Neutrophil (primary cell): ENCODE data around the gene PACS2.

Source experiments
- H3K27ac ChIP-seq: fragments of 200-600 bp; sonication (generic); 2 replicates; pipeline ENCODE4 v1.5.1; 2016; ENCODE audit warnings: mild to moderate bottlenecking, moderate library complexity
- H3K27me3 ChIP-seq: fragments of 200-600 bp; sonication (generic); 2 replicates; pipeline ENCODE4 v1.6.0; 2016; ENCODE audit warnings: mild to moderate bottlenecking
- H3K36me3 ChIP-seq: fragments of 200-600 bp; sonication (generic); 2 replicates; pipeline ENCODE4 v1.5.1; 2017
- H3K4me1 ChIP-seq, 2 experiments: fragments of 200-600 bp in 1 of 2; sonication (generic) in 1 of 2; 1 replicate in 1 of 2; 2 replicates in 1 of 2; pipeline versions ENCODE4 v1.5.1 to v1.6.1; 2013 to 2016; ENCODE audit warnings: low read depth in 1 of 2, low read length in 1 of 2, mild to moderate bottlenecking in 1 of 2, moderate library complexity in 1 of 2; ENCODE audit not compliant: control insufficient read depth in 1 of 2, insufficient read depth in 1 of 2
- H3K4me3 ChIP-seq, 2 experiments: fragments of 200-600 bp in 1 of 2; sonication (generic) in 1 of 2; 1 replicate in 1 of 2; 2 replicates in 1 of 2; pipeline ENCODE4 v1.5.1; 2013 to 2016; ENCODE audit warnings: low read depth in 1 of 2, low read length in 1 of 2, mild to moderate bottlenecking in 1 of 2, moderate library complexity in 1 of 2
- H3K9me3 ChIP-seq: fragments of 200-600 bp; sonication (generic); 2 replicates; pipeline ENCODE4 v1.5.1; 2016
- TF ChIP-seq, protein P1 (sequence below): fragments of 200-600 bp; sonication (generic); IDR thresholded peaks from 2 replicates; pipeline ENCODE4 v1.5.1; 2016; ENCODE audit warnings: antibody characterized with exemption

PACS2 gene

DNA sequence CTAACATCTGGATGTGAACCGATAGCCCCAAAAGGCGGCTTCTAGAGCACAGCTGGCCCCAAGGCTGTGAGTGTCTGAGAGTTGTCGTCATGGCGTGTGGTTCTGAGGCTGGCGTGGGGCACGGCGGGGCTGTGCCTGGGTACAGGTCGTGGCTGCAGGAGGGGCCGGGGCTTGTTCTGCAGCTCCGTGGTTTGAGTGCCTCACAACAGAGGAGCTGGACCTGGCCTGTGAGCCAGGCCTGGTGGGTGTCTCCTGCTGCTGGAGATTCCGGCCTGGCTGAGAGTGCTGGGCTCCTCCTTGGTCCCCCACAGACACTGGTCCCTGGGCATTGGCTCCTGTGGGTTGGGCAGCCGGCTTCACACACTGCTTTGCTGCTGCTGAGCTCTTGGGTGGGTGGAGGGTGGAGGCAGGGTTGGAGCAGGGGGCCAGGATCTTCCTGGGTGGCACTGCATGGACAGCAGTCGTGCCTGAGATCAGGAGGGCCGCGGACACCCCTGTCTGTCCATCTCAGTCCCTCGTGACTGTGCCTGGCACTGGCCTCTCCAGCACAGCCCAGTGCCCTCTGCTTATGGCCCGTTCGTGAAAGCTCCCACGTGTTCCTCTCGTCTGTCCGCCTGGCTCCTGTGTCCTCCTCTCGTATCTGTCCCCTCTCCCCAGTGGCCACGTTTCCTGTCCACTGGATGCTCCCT lies 52.0 kb downstream of the PACS2 start:
- Histone ChIP-seq H3K27me3 (peaks cover 30% of the 10 kb centered on the region), H3K27ac (no peak overlapping the region), H3K4me1 (no peaks in the 10 kb centered on the region), H3K4me3 (no peak overlapping the region), H3K9me3 (no peaks in the 10 kb centered on the region), H3K36me3 (peaks cover 4% of the 10 kb centered on the region)
- TF ChIP-seq, protein P1, sequence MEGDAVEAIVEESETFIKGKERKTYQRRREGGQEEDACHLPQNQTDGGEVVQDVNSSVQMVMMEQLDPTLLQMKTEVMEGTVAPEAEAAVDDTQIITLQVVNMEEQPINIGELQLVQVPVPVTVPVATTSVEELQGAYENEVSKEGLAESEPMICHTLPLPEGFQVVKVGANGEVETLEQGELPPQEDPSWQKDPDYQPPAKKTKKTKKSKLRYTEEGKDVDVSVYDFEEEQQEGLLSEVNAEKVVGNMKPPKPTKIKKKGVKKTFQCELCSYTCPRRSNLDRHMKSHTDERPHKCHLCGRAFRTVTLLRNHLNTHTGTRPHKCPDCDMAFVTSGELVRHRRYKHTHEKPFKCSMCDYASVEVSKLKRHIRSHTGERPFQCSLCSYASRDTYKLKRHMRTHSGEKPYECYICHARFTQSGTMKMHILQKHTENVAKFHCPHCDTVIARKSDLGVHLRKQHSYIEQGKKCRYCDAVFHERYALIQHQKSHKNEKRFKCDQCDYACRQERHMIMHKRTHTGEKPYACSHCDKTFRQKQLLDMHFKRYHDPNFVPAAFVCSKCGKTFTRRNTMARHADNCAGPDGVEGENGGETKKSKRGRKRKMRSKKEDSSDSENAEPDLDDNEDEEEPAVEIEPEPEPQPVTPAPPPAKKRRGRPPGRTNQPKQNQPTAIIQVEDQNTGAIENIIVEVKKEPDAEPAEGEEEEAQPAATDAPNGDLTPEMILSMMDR = no peak

DNA sequence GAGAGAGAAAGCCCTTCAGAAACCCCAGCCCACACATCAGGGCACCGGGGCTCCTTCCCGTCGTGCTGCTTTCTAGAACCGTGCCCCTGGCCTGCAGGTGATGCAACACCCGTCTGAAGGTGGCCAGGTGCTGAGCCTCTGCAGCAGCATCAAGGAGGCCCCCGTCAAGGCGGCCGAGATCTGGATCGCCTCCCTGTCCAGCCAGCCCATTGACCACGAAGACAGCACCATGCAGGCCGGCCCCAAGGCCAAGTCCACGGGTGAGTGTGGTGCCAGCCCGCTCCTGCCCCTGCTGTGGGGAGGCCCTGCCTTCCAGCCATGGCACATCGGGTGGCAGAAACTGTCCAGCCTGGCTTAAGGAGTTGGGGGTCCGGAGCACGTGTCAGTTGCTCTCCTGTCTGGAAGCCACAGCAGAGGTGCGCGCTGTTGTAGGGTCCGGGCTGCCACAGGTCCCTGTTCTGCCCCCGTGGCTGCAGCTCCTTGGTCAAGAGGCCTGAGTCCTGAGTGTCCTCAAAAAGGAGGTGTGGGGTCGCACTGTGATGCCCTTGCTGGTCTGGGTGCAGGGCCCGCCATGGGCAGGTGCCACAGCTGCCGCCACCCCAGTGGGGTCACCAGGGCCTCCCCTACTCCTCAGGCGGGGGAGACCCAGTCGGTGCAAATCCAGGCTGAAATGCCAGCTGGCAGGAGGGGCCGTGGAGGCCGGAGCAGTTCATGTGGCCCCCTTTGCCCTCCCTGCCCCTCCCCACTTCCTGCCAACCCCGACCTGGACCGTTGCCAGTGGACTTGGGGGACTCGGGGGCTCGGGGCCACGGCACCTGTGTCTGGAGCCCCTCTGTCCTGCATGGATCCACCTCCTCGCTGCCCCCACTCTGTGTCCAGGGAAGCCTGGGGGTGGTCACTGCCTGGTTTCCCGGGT lies 52.8 kb downstream of the PACS2 start:
- peaks cover 4% of the 10 kb centered on the region for H3K36me3 ChIP-seq
- H3K4me1 ChIP-seq = no peaks in the 10 kb centered on the region
- H3K27ac ChIP-seq = no peak overlapping the region
- H3K4me3 ChIP-seq = no peak overlapping the region
- TF ChIP-seq, protein P1 = no peak
- no peaks in the 10 kb centered on the region for H3K9me3 ChIP-seq
- H3K27me3 ChIP-seq = peaks cover 30% of the 10 kb centered on the region

DNA sequence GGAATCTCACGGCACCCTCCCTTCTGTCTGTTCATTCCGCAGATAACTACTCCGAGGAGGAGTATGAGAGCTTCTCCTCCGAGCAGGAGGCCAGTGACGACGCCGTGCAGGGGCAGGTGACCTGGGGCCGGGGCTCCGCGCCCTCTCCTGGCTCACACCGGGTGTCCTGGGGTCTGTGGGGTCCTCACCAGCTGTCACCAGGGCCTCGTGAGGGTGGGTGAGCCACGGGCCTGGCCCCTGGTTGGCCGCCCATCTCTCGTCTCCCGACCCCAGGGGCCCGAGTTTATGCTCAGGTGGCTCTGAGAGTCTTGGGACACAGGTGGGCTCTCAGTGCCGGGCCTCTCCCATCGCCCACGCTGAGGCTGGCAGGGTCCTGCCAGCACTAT lies 53.5 kb downstream of the PACS2 start:
- TF ChIP-seq, protein P1 = no peak
- H3K27me3 ChIP-seq = peaks cover 24% of the 10 kb centered on the region
- H3K9me3 ChIP-seq = no peaks in the 10 kb centered on the region
- no peak overlapping the region for H3K4me3 ChIP-seq
- peaks cover 4% of the 10 kb centered on the region for H3K36me3 ChIP-seq
- no peaks in the 10 kb centered on the region for H3K4me1 ChIP-seq
- no peak overlapping the region for H3K27ac ChIP-seq

DNA sequence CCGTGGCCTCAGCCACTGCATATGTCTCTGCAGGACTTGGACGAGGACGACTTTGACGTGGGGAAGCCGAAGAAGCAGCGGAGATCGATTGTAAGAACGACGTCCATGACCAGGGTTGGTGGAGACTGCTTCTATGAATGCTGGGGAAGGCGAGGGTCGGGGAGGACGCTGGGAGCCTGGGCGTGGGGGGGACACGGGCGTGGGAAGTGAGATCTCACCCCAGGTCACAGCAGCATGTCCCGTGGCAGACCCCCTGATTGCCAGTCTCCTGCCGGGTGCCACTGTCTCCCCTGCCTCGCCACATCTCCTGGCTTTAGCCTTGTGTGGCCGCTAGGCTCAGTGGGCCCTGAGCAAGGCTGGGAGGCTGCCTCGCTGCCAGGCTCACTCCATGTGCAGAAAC lies 53.9 kb downstream of the PACS2 start:
- H3K4me3 ChIP-seq = no peak overlapping the region
- H3K36me3 ChIP-seq = peaks cover 4% of the 10 kb centered on the region
- TF ChIP-seq, protein P1 = no peak
- H3K4me1 ChIP-seq = no peaks in the 10 kb centered on the region
- H3K9me3 ChIP-seq = no peaks in the 10 kb centered on the region
- H3K27ac ChIP-seq = no peak overlapping the region
- H3K27me3 ChIP-seq = peaks cover 19% of the 10 kb centered on the region

DNA sequence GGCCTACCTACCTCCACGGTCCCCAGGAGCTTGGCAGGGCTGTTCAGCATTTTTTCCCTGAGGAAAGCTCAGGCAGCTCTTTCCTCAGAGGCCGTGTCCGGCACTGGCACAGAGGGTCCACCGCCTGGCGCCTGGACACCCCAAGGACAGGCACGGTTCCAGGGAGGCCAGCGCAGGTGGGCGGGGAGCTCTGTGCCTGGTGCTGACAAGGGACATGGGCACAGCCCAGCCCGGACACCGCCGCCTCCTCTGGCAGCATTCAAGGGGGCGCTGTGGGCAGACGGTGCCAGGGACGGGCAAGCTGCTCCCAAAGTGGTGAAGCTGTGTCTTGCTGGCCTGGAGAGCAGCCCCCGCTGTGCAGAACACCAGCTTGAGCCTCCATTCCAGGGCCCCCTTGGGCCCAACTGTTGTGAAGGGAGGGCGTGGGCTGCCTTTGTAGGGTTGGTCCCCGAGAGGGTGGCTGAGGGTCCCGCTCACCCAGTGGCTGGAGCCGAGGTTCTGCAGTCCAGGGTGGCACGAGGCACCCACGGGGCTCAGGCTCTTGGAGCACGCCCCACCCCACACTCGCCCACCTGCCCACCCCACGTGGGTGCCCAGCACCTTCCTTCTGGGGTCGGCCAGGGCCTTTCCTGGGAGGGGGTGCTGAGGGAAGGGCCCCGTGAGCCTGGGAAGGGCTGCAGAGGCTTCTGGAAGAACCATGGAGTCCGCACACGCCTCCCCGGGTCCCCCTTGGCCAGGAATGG lies 54.5 kb downstream of the PACS2 start:
- H3K36me3 ChIP-seq = peaks cover 4% of the 10 kb centered on the region
- H3K4me1 ChIP-seq = no peaks in the 10 kb centered on the region
- H3K27me3 ChIP-seq = peaks cover 13% of the 10 kb centered on the region
- H3K9me3 ChIP-seq = no peaks in the 10 kb centered on the region
- H3K27ac ChIP-seq = no peak overlapping the region
- TF ChIP-seq, protein P1 = no peak
- H3K4me3 ChIP-seq = no peak overlapping the region
